HG02840 (cell line): ENCODE measurements around the gene TFE3.

Experiments used
- ATAC-seq: cut with Tn5 transposase; IDR thresholded peaks from one replicate; pipeline ENCODE4 v1.9.1; 2021; ENCODE audit warnings: mild to moderate bottlenecking, moderate library complexity, moderate number of reproducible peaks; ENCODE audit not compliant: unreplicated experiment, low FRiP score

TFE3 gene, protein sequence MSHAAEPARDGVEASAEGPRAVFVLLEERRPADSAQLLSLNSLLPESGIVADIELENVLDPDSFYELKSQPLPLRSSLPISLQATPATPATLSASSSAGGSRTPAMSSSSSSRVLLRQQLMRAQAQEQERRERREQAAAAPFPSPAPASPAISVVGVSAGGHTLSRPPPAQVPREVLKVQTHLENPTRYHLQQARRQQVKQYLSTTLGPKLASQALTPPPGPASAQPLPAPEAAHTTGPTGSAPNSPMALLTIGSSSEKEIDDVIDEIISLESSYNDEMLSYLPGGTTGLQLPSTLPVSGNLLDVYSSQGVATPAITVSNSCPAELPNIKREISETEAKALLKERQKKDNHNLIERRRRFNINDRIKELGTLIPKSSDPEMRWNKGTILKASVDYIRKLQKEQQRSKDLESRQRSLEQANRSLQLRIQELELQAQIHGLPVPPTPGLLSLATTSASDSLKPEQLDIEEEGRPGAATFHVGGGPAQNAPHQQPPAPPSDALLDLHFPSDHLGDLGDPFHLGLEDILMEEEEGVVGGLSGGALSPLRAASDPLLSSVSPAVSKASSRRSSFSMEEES

DNA sequence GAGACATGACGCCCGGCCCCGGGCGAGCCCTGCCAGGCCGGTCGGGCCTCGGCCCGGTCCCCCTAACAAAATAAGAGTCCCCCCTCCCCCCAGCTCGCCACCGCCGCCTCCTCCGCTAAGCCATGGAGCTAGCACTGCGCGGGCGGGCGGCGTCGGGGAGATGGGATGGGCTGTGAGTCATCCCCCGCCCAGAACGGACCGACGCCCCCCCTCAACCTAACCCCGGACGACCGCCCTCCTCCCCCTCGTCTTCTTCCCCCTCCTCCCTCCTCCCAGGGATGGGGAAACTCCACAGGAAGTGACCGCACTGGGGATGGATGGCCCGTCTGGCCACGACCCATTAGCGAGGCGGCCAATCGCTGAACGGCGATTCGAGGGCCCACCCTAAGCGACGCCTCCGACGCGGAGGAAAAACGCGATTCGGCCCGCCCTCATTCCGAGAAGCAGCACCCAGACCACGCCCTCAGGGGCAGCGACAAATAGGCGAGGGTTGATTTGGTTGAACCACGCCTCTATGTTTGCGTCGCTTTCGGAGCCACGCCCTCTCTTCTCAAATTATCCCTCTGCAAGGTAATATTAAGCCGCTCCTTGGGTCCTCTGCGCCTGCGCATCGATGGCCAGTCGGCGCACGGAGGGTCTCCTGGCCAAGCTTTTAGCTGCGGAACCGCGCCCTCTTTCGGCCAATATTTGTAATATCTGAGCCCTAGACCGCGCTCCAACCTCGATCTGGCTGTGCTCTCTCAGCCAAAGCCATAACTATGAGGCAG lies at the start of gene TFE3:
Gene TFE3 (minus strand): TSS at position 138 of the 767 bp plus-strand sequence. CDS start 131 bp downstream, at position 7.
- peak; percentile 95 for ATAC-seq

DNA sequence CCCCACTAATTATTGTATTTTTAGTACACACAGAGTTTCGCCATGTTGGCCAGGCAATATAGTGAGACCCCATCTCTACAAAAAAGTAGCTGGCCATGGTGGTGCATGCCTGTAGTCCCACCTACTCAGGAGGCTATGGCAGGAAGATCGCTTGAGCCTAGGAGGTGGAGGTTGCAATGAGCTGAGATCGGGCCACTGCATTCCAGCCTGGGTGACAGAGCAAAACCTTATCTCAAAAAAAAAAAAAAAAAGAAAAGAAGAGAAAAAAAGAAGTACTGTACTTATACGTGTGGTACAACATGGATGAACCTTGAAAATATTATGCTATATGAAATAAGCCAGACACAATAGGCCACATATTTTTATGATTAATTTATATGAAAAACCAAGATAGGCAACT lies 46.4 kb upstream of the TFE3 start:
- no peak for ATAC-seq

DNA sequence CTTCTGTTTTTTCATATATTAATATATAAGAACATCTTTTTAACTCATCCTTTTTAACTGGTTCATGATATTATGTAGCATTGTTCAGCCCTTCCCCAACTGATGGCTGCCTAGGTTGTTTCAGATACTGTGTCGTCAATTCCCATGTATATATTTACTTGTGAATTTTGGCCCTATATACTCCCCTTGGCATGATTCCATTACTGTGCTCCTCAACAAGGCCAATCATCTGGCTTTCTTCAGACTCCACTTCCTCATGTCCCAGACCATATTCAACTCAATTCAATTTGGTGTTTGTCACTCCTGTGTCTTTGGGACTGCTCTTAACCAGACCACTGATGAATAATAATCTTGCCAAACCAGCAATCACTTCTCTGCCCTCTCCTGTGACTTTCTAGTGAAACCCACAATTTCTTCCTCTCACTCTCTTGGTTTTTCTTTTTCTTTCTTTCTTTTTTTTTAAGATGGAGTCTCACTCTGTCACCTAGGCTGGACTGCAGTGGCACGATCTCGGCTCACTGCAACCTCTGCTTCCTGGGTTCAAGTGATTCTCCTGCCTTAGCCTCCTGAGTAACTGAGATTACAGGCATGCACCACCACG lies 39.2 kb upstream of the TFE3 start:
- ATAC-seq, result no peak

DNA sequence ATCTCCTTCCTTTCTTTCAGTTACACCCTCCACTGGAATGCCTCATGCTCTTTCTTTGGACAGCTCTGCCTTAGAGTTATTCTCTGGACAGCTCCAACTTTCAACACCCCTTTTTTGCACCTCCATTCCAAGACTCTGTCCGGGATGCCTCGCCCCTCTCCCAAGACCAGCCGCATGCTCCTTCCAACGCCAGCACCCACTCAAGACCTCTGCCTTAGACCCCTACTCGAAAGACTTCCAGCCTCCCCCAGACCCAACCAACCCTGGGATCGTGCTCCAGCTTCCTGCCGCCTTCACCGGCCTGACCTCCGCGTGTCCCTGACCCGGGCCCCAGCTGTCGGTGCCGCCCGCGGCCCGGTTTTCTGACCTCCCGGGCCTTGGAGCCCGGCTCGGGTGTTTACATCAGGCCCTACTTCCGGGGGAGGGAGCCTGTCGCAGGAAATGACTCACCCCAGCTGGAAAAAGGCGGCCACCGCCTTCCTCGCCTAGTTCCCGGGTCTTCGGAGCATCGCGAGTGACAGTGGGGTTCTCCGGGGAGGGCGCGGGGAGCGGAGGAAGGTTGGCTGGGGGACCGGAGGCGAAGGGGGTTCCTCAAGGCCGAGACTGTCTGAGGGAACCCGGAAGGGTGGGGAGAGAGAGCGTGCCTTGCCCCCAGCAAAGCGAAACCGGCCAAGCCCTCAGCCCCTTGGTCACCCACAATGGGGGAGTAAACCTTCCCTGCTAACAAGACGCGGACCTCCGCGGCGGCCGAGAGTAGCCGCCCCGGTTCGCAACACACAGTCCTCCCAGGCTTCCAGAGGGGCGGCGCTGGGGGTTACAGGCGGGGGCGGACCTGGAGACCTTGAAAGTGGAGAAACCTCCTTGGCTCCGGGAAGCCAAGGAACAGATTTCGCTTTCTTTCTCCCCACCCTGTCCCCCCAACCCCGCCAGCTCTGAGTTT lies 36.6 kb upstream of the TFE3 start, which contains the start of gene WDR45:
Gene WDR45 (minus strand): TSS at position 399 of the 940 bp plus-strand sequence. CDS start 1,792 bp downstream, outside the sequence.
- ATAC-seq, result no peak

DNA sequence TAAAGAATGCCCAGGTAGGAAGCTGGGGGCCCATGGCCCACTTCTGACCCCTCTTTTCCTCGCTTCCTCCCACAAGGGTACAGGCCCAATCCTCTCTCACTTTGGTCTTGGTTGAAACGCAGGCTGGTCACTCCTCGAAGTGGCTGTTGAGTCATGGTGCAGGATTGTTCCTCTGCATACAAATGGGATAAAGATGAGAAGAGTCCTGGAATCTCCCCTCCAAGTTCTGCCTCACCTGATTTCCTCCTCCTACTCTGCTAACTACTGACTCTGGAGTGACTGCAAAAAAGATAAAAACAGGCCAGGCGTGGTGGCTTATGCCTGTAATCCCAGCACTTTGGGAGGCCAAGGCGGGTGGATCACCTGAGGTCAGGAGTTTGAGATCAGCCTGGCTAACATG lies 34.8 kb upstream of the TFE3 start:
- no peak for ATAC-seq

DNA sequence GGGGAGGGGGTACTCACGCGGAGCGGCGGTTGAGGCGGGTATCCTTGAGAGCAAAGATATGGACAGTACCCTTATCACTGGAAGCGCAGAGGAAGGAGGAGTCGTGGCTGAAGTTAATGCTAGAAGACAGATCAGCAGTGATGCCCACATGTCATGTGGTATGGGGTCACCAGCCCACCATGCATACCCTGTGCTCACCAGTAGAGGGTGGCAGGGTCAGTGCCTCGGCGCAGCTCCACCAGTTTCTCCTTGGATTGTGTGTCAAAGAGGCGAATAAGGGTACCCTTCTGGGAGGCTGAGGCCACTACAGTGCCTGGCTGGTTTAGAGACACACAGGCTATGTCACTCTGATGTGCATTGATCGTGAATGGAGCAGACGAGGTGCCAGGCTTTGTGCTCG lies 32.2 kb upstream of the TFE3 start:
- ATAC-seq, result no peak

DNA sequence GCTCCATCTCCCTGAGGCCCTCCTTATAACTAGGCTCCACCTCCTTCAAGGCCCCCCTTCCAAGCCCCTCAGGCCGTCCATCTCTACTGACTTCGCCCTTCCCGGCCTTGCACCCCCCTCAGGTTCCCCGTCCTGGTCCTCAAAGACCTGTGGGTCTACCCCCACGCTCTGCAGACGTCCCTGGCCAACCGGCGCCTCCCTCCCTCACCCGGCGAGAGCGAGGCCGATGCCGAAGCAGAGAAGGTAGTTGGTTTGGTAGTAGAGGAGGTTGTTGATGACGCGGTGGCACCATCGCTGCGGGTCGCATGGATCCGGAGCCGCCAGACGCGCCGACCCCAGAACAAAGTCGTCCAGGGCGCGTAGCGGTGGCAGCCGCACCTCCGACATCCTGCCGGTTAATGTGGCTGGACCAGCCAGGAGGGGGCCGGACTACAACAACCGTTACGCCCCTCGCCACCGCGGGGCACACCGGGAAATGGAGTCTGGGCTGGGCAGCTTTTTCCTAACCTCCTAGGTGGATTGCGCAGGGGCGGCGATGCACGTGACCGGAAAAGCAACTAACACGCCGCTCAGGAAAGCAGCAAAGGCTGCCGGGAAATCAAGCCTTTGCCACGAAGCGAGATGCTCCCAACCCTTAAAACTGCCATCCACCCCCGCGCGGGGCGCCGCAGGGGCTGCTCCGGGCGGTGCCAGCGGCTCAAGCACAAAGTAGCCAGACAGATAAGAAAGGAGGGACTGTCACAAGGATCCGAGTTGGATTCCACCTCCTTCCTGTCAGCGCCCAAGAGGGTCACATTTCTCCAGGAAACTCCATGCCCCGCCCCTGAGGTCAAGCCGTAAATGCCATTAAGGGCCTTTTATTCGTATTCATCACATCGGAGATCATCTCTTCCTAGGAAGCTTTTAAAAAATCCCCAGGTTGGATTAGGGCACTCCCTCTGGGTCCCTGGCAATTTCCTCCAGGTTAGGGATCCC lies 30.7 kb upstream of the TFE3 start, which contains the start of gene PRAF2:
Gene PRAF2 (minus strand): TSS at position 402 of the 975 bp plus-strand sequence. CDS start 15 bp downstream, at position 387.
- ATAC-seq, result no peak

DNA sequence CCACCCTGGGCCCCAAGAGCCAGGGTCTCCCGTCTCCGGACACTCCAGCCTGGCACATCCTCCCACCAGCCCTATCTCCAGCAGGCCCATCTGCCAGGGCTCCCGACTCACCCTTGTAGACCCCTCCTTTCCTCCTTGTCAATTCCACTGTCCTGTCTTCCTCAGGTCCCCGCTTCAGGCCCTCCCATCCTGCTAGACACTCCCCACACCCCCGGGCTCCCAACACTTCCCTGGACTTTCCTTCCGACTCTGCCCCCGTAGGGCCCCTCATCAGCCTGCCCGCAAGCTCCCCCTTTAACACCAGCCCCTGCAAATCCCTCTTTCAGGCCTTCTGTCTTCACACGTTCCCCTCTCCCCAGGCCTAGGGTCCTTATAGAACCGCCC lies 29.5 kb upstream of the TFE3 start:
- no peak for ATAC-seq

DNA sequence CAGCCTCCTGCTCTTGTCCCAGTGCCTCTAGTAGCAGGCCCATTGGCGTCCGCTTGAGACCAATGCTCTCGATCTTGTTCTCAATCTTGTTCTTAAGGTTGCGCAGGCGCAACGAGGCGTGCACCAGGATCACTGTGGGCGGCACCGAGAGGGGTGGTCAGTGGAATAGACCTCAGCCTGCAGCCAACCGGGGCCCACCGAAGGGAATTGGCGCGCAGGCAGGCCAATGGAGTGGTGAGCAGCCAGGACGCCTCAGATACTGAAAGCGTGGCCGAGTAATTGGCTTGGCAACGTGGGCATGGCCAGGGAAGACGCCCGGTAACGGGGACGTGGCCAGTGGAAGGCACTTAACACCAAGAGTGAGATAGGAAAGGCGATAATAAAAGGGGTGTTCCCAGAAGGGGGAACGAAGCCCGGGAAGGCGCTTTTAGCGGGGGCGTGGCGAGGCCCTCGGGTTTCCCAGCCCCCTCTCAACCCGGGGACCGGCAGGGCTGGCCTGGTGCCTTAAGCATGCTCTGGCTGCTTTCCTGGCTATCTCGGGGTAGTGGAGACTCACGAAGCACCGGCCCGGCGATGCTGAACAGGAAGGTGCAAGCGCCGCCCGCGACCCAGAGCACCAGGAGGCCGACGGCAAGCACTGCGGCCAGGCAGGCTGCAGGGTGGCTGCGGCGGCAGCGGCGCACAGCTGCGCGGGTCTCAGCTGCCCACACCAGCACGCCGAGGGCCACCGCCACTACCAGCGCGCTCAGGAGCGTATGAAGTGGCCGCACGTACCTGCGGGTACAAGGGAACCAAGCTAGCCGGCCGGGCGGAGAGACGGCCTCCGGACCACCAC lies 28.9 kb upstream of the TFE3 start:
- ATAC-seq, result no peak

DNA sequence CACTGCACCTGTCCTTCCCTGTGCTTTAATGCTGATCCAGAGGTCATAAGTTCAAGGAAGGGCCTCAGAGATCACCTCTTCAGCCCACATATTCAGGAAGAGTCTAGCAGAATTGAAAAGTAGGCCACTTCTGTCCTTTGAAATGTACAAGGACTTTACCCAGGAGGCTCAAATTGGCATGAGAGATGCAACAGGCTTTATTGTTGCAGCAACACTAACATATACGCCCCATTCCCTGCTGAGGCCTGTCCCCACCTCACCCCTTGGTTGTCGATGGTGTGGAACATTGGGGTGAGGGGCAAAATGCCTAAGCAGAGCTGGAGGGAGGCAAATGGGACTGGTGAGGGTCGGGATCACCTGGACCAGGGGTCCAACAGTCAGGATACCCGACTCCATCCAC lies 27.8 kb upstream of the TFE3 start:
- no peak for ATAC-seq

DNA sequence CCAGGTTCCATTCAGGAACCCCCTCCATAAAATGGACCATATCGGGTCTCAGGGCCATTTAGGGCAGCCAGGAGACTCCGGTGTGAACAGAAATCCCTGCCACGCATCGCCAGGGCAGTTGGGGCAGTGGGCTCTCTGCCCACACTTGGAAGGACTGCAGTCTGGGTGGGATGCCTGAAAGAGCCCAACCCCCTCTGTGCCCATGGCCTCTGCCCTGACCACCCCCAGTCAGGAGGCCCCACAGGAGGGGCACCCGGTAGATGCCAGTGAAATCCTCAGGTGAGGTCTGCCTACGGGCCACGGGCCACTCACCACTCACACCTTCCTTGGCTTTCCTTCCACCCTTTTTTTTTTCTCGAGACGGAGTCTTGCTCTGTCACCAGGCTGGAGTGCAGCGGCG lies 25.9 kb upstream of the TFE3 start:
- ATAC-seq, result no peak

DNA sequence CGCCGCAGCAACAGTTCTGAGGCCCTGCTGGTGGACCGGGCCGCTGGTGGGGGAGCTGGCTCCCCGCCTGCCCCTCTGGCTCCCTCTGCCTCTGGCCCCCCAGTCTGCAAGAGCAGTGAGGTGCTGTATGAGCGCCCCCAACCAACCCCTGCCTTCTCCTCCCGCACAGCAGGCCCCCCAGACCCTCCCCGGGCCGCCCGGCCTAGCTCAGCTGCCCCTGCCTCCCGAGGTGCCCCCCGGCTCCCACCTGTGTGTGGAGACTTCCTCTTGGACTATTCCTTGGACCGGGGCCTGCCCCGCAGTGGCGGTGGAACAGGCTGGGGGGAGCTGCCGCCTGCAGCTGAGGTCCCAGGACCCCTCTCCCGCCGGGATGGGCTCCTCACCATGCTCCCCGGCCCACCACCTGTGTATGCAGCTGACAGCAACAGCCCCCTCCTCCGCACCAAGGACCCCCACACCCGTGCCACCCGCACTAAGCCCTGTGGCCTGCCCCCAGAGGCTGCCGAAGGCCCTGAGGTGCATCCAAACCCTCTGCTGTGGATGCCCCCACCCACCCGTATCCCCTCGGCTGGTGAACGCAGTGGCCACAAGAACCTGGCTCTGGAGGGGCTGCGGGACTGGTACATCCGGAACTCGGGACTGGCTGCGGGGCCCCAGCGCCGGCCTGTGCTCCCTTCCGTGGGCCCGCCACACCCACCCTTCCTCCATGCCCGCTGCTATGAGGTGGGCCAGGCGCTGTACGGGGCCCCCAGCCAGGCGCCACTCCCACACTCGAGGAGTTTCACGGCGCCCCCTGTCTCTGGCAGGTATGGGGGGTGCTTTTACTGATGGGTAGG lies 24.3 kb upstream of the TFE3 start:
- no peak for ATAC-seq

DNA sequence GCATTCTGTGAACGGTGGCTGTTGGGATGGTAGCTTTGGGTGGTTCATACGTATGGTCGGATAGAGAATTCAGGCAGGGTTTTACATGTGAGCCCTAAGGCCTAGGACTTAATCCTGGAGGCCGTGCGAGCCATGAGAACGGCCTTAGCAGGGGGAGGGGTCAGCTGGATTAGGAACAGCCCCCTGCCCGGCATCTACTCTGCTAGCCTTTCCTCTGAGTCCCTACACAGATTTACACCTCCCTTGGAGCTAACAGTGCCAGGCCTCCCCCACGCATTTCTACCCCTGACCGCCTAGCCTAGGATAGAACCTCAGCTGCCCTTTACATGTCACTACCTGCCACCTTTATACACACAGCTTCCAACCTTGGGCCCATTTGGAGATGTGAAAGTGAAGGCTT lies 23.5 kb upstream of the TFE3 start:
- no peak for ATAC-seq

DNA sequence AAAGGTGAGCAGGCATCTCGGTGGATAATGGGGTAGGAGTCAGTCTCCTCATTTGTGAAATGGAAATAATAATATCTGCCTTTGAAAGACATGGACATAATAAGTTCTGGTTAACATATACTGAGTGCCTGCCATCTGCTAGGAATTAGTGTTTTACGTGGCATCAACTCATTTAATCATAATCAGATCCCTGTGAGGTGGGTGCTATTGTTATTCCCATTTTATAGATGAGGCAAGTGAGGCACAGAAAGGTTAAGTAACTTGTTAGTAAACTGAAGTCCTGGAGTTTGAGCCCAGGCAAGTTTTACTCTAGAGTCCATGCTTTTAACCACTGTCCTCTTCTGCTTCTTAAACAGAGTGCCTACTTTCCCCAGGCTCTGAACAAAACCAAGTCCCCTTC lies 23.1 kb upstream of the TFE3 start:
- ATAC-seq, result no peak

DNA sequence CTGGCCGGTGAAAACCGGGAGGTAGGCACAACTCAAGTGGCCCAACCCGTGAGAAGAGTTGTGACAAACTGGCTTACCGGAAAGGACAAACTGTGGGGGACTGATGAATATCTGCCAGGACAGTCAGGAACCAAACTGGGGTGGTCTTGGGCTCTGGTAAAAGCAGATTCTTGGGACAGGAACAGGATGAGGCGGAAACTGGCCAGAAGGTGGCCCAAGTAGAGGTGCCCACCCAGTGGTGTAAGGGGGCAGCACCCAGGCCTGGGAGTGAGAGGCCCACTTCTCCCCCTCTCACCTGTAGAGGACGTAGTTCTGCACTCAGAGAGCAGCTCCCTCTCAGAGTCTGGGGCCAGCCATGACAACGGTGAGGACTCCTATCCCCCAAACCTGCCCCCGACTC lies 21.6 kb upstream of the TFE3 start:
- ATAC-seq, result no peak

DNA sequence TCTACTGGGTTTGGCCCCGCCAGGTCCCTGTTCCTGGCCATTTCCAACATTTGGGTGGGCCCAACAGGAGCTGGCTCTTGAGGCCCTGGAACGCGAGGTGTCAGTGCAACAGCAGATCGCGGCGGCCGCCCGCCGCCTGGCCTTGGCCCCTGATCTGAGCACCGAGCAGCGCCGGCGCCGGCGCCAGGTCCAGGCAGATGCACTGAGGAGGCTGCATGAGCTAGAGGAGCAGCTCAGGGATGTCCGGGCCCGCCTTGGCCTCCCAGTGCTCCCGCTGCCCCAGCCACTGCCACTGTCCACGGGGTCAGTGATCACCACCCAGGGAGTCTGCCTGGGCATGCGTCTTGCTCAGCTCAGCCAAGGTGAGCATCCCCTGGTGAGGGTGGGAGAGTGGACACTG lies 21.1 kb upstream of the TFE3 start:
- ATAC-seq, result no peak

DNA sequence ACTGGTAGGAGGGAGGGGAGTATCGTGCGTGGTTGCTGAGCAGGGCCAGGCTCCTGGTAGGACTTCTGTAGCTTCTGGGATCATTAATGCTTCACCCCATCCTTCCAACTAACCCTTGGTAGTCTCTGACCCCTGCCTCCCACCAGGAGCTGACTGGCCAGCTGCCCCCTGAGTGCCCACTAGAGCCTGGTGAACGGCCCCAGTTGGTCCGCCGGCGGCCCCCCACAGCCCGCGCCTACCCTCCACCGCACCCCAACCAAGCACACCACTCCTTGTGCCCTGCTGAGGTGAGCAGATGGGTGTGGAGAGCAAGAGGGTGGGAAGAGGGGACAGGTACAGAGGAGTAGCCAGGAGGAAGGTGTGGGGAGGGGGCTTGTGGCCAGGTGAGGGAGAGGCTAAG lies 20.6 kb upstream of the TFE3 start:
- no peak for ATAC-seq
